A673 (cell line): ENCODE measurements around the gene RPL26. TPM values are rescaled to one million over a fixed set of nuclear protein-coding genes. Genes with fewer than 3 reads are reported as not detected.

Source experiments
- BruUV-seq: library from RNA; stranded (reverse); fragments of 400-500 nt; replicated peaks from 2 replicates; lab custom pipeline; 2021; lab: Mats Ljungman, UMichigan
- CTCF ChIA-PET: fragments of 300-600 bp; sonication (Branson Sonifier 250); formaldehyde crosslinking; loops from one replicate; lab custom pipeline; 2022; ENCODE audit warnings: antibody characterized with exemption; lab: Charles Lee
- POLR2A ChIA-PET: fragments of 300-600 bp; sonication (Branson Sonifier 250); formaldehyde crosslinking; loops from one replicate; lab custom pipeline; 2022; ENCODE audit warnings: antibody characterized with exemption; ENCODE audit not compliant: low non-redundant PET; lab: Charles Lee
- DNase-seq: peaks from one replicate; pipeline ENCODE4 v3.0.0-alpha.2; 2015; ENCODE audit warnings: low spot score
- H3K27ac ChIP-seq: fragments of 200-600 bp; sonication (generic); 2 replicates; pipeline ENCODE4 v1.5.1; 2016; ENCODE audit warnings: mixed run types, low read depth, mild to moderate bottlenecking, mixed read lengths, antibody characterized with exemption, low read length; ENCODE audit not compliant: poor library complexity, severe bottlenecking
- H3K27me3 ChIP-seq: fragments of 200-600 bp; sonication (generic); replicated peaks from 2 replicates; pipeline ENCODE4 v1.6.1; 2017; ENCODE audit warnings: mixed run types, low read depth, mild to moderate bottlenecking, mixed read lengths, antibody characterized with exemption, low read length; ENCODE audit not compliant: insufficient read depth, poor library complexity
- H3K36me3 ChIP-seq: fragments of 200-600 bp; sonication (generic); 2 replicates; pipeline ENCODE4 v1.6.1; 2016; ENCODE audit warnings: mixed run types, mild to moderate bottlenecking, mixed read lengths, antibody characterized with exemption, low read length; ENCODE audit not compliant: insufficient read depth, poor library complexity, severe bottlenecking
- H3K4me1 ChIP-seq: fragments of 200-600 bp; sonication (generic); 2 replicates; pipeline ENCODE4 v1.6.1; 2017; ENCODE audit warnings: mixed run types, mild to moderate bottlenecking, mixed read lengths, antibody characterized with exemption, low read length; ENCODE audit not compliant: insufficient read depth, poor library complexity, severe bottlenecking
- H3K4me3 ChIP-seq: fragments of 200-600 bp; sonication (generic); 2 replicates; pipeline ENCODE4 v1.5.1; 2016; ENCODE audit warnings: low read depth, mixed run types, mild to moderate bottlenecking, mixed read lengths, low read length; ENCODE audit not compliant: poor library complexity, severe bottlenecking
- H3K9me3 ChIP-seq: fragments of 200-600 bp; sonication (generic); 2 replicates; pipeline ENCODE4 v1.6.1; 2016; ENCODE audit warnings: mixed run types, low read depth, mild to moderate bottlenecking, mixed read lengths, antibody characterized with exemption, low read length; ENCODE audit not compliant: poor library complexity, severe bottlenecking
- CTCF ChIP-seq: fragments of 300-800, 200-600 bp; sonication (generic); conservative IDR thresholded peaks from 2 replicates; pipeline ENCODE4 v1.5.1; 2017; ENCODE audit warnings: low read depth, mild to moderate bottlenecking, antibody characterized with exemption, low read length, moderate library complexity, mixed read lengths
- EZH2 ChIP-seq: fragments of 200-600 bp; sonication (generic); IDR thresholded peaks from 2 replicates; pipeline ENCODE4 v1.6.1; 2017; ENCODE audit warnings: borderline replicate concordance, low read depth, mild to moderate bottlenecking, mixed read lengths, antibody characterized with exemption, low read length; ENCODE audit not compliant: poor library complexity, severe bottlenecking
- intact Hi-C: fragments of 100-400 bp; cut with micrococcal nuclease; formaldehyde crosslinking; loops from one replicate; pipeline ENCODE4 v1.10.0; 2022; ENCODE audit not compliant: unreplicated experiment
- total RNA-seq: library from RNA; stranded (reverse); gene quantifications from 2 replicates; pipeline ENCODE4 v1.2.3, GENCODE V29; 2021

RPL26 gene
- total RNA-seq, 1 experiment from 2014 or later = 1,604 TPM

- POLR2A ChIA-PET = no interaction called here
- no peaks in the 10 kb centered on the region for H3K27me3 ChIP-seq
- no TSS peak for BruUV-seq
- no peaks in the 10 kb centered on the region for H3K9me3 ChIP-seq
- H3K4me3 ChIP-seq = no peak overlapping the region
- no peak for DNase-seq
- TF ChIP-seq CTCF (no peak), EZH2 (no peak)
- CTCF ChIA-PET = no interaction called here
- H3K36me3 ChIP-seq = no peaks in the 10 kb centered on the region
- no peak overlapping the region for H3K27ac ChIP-seq
- H3K4me1 ChIP-seq = no peaks in the 10 kb centered on the region
- intact Hi-C loops = no loop called here
Measured at GRCh38 chr17:8345052-8345690, 37.8 kb downstream of the RPL26 start.

GRCh38 chr17:8341456-8341855 lies 41.5 kb downstream of the RPL26 start:
- BruUV-seq = no TSS peak
- POLR2A ChIA-PET = interaction anchor here (0.6 kb wide), 1 partner anchor 238 kb away, joined by 3 read pairs; no protein-coding TSS in a partner anchor
- Histone ChIP-seq H3K27ac (no peak overlapping the region), H3K9me3 (no peaks in the 10 kb centered on the region), H3K27me3 (no peaks in the 10 kb centered on the region), H3K36me3 (no peaks in the 10 kb centered on the region), H3K4me3 (no peak overlapping the region), H3K4me1 (peaks cover 4% of the 10 kb centered on the region)
- intact Hi-C loops = no loop called here
- TF ChIP-seq EZH2 (no peak), CTCF (no peak)
- CTCF ChIA-PET = interaction anchor here (0.7 kb wide), 1 partner anchor 56 kb away, joined by 4 read pairs; the partner anchor contains the start of gene RNF222
- no peak for DNase-seq

- no TSS peak for BruUV-seq
- ChIA-PET POLR2A (interaction anchor here (0.6 kb wide), 1 partner anchor 10 kb away, joined by 18 read pairs; no protein-coding TSS in a partner anchor), CTCF (interaction anchor here (0.7 kb wide), 1 partner anchor 64 kb away, joined by 5 read pairs; no protein-coding TSS in a partner anchor)
- H3K27ac ChIP-seq = no peak within 1 kb of the TSS
- H3K27me3 ChIP-seq = no peaks in the 10 kb centered on the region
- no peak for DNase-seq
- intact Hi-C loops = no loop called here
- no peaks in the 10 kb centered on the region for H3K36me3 ChIP-seq
- TF ChIP-seq EZH2 = no peak
- no peak for TF ChIP-seq CTCF
- H3K4me3 ChIP-seq = no peak within 1 kb of the TSS
- no peaks in the 10 kb centered on the region for H3K9me3 ChIP-seq
- peaks cover 4% of the 10 kb centered on the region for H3K4me1 ChIP-seq
Measured at GRCh38 chr17:8339540-8339939, 43.5 kb downstream of the RPL26 start, which contains the start of gene ODF4. ODF4 (plus strand) TSS chr17:8339840; CDS start chr17:8340052, 212 bp downstream.
